Measurements from ENCODE around the gene ZFAND4.
A peak's percentile ranks its signal among the peaks of the same experiment; 100 is the strongest.
"Not testable (repeated sequence)": the region's sequence is repeated elsewhere in the genome, so short reads cannot be mapped to it uniquely, and the experiment has no call there.

Gene ZFAND4

GRCh38 chr10:45640049-45640448, 32.5 kb downstream of the ZFAND4 start:
- no peak for DNase-seq

GRCh38 chr10:45627412-45628048, 45.0 kb downstream of the ZFAND4 start:
- DNase-seq: no peak

GRCh38 chr10:45625879-45626278, 46.7 kb downstream of the ZFAND4 start:
- DNase-seq: no peak

GRCh38 chr10:45624724-45625123, 47.8 kb downstream of the ZFAND4 start:
- no peak for DNase-seq

GRCh38 chr10:45614869-45615268, 57.7 kb downstream of the ZFAND4 start:
- DNase-seq: no peak

GRCh38 chr10:45612741-45613140, 59.8 kb downstream of the ZFAND4 start:
- no peak for DNase-seq

GRCh38 chr10:45608052-45608451, 64.5 kb downstream of the ZFAND4 start:
- no peak for DNase-seq

GRCh38 chr10:45607276-45607675, 65.3 kb downstream of the ZFAND4 start:
- no peak for DNase-seq

GRCh38 chr10:45602836-45603235, 69.7 kb downstream of the ZFAND4 start:
- no peak for DNase-seq

GRCh38 chr10:45602082-45602730, 70.4 kb downstream of the ZFAND4 start:
- DNase-seq: no peak

GRCh38 chr10:45601254-45601930, 71.2 kb downstream of the ZFAND4 start:
- not testable (repeated sequence) for DNase-seq

GRCh38 chr10:45600337-45601253, 72.0 kb downstream of the ZFAND4 start:
- not testable (repeated sequence) for DNase-seq

- DNase-seq: no peak
These were observed 72.9 kb downstream of the ZFAND4 start for GRCh38 chr10:45599646-45600045.

GRCh38 chr10:45599021-45599603, 73.5 kb downstream of the ZFAND4 start:
- no peak for DNase-seq

GRCh38 chr10:45596526-45596925, 76.0 kb downstream of the ZFAND4 start:
- no peak for DNase-seq

- peak; percentile 66 for DNase-seq
These were observed 78.1 kb downstream of the ZFAND4 start for GRCh38 chr10:45594276-45595157.

- DNase-seq: no peak
These were observed 78.7 kb downstream of the ZFAND4 start for GRCh38 chr10:45593938-45594275.

GRCh38 chr10:45592926-45593325, 79.6 kb downstream of the ZFAND4 start:
- DNase-seq: no peak

GRCh38 chr10:45592432-45592831, 80.1 kb downstream of the ZFAND4 start:
- DNase-seq: no peak

- DNase-seq: no peak
These were observed 81.3 kb downstream of the ZFAND4 start for GRCh38 chr10:45591280-45591679.

- DNase-seq: no peak
These were observed 82.7 kb downstream of the ZFAND4 start for GRCh38 chr10:45589868-45590267.

- no peak for DNase-seq
These were observed 83.6 kb downstream of the ZFAND4 start for GRCh38 chr10:45589009-45589408.

Data from amniotic stem cell (primary cell).